HG03135 (cell line): ENCODE data around the gene IDH3B.
"Not testable (repeated sequence)": the region's sequence is repeated elsewhere in the genome, so short reads cannot be mapped to it uniquely, and the experiment has no call there.

Source experiments
- ATAC-seq: cut with Tn5 transposase; IDR thresholded peaks from one replicate; pipeline ENCODE4 v1.9.1; 2021; ENCODE audit warnings: mild to moderate bottlenecking, moderate library complexity; ENCODE audit not compliant: unreplicated experiment

Gene IDH3B

DNA sequence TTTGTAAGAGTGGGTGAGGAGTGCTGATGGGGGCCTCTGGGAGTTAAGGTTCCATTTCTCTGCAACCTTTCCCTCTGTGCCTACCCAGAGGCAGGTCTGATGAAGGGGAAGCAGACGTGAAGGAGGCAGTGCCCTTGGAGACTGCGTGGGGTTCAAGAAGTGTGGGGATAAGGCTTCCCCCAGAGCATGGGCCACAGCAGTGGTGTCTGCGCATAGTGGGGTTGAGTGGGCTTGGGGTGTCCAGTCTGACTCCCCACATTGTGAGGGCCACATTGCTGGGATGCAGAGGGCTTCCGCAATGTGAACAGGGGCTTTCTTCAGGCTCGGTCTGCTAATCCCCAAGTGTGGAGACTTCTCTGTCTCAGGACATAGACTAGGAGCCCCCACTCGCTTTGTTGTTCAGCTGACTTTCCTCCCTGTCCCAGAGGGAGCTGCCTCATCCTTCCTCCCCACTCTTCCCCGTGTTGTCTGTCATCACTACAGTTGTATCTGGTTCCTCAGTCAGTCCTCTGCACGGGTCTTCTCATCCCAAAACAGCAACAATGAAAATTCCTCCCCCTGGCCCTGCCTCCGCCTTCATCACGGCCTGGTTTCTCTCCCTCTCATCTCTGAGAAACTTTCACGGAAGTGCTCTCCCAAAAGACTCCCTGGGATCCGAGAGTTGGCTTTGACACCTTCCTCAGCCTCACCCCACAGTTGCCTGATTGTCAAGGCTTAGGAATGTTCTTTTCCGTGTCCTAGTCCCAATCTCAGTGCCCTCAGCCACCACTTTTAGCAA, 31.4 kb upstream of the IDH3B start:
- ATAC-seq, result no peak

DNA sequence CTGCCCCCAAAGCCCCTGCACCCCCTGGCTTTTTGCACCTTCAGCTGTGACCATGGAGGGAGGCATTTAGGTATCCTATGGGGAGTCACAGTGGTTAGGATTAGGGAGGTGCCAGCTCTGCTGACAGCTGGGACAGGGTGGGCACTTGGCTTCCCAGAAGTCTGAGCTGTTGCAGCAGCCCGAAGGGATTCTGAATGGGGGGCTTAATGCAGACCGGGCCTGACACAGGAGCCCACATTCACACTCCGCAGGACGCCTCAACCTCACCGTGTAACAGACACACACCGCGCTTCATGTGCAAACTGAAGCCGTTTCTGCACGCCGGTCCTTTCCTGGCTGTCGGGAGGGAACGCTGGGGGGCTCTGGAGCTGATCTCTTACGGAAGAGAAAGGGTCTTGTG, 30.5 kb upstream of the IDH3B start:
- no peak for ATAC-seq

DNA sequence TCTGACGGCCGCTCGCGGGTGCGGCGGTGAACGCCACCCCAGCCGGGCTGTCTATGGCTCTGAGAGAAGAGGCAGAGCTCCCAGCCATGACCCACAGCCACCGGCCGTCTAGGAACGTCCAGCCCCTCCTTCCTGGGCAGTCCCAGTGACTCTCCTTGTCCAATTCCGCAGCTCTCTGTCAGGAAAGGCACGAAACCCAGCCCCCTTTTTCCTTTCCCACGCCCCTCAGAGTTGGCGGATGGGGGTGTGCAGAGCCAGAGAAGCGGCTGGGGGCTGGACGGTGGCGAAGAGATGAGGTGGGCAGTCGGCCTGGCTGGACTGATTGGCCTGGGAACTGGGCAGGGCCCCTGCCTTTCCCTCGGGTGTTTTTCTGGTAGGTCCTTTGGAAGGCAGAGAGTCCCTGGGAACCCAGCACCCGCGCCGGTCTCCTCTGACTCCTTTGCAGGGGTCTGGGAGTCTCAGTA, 30.0 kb upstream of the IDH3B start:
- no peak for ATAC-seq

DNA sequence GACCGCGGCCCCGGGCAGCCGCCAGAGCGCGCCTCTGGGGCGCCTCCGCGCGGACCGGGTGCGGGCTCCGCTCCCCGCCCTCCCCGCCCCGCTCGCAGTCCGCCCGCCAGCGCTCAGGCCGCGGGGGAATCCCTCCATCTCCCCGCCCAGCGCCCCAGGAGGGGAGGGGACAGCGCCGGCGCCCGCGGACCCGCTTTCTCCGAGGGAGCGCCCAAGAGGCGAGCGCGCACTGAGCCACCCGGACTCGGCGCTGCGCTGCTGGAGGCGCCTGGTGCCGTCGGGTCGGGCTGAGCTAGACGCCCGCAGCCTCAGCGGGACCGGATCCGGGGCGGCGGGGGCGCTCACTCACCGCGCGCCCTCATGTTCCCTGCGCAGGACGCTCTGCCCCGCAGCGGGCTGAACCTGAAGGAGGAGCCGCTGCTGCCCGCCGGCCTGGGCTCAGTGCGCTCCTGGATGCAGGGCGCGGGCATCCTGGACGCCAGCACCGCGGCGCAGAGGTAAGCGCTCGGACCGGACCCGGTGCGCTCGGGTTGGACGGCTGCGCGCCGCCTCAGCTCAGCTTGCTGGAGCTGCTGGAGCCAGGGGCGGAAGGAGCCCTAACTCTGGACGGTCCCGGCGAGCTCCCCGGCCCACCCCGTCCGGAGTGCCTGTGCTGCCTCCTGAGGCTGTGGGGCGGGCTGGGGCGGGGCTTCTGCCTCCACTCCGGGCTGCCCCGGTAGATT, 29.4 kb upstream of the IDH3B start:
- ATAC-seq, result no peak

DNA sequence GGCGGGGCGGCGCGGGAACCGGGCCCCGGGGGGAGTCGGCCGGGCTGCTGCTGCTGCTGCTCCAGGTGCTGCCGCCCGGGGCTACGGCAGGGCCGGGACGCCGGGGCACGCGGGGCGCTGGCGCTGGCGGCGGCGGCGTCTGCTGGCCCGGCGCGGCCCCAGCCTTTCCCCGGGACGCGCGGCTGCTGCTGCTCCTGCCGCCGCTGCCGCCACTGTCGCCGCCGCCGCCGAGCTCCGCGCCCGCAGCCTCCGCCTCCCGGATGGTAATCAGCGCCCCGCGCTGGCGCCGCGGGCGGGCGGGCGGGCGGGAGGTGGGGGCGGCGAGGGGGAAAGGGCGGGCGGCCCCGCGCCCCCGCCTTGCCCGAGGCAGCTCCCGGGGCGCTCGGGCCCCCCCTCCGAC, 28.9 kb upstream of the IDH3B start:
- ATAC-seq, result no peak

DNA sequence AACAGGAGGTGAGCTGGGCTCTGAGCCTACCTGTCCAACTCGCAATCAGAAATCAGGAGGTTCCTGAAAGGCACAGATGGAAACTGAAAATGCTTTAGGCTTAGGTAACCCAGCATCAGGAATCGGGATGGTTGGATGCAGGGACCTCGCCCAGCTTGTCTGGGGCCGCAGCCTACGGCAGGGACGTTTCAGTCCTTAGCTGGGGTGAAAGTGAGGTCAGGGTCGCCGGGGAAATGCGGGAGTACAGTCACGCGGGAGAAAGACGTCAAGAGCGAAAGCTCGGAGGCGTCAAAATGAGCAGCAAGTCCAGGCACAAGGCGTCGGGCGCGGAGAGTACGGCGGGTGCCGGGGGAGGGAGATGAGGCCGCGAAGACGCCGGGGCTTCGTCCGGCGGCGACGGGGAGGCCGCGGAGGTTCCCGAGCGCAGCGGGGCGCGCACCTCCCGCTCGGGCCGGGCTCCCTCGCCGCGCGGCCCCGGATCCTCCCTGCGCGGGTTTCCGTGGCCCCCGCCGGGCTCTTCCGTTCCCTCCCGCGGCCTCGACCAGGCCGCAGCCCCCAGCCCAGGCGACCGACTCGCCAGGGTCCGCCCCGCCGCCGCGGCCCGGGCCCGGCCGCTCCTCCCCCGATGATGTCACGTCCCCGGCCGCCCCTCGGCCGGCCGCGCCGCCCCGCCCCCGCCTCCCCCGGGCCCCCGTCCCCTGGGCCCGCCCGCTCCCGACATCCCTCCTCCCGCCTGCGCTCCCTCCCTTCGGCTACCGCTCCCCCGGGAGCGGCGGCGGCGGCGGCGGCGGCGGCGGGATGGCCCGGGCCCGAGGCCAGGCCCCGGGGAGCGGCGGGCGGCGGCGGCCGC, 28.2 kb upstream of the IDH3B start, which contains the start of gene EBF4:
TSS of gene EBF4 (plus strand) at position 745 of the 850 bp plus-strand sequence. CDS start 866 bp downstream, outside the sequence.
- no peak for ATAC-seq

DNA sequence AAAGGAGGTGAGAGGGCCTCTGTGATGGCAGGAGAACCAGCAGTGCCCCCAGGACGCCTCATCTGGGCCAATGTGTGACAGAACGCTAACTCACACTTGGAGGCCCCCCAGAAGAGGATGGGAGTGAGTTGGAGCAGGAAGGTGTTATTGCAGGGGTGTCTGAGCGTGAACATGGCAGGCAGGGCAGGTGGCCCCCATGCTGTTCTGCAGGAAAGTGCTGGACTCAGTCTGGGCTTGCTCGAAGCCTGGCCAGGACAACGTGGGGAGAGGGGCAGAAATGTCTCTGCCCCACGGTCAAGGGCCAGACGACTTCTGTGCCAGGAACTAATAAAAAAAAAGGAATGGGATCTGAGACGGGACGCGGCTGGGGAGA, 27.6 kb upstream of the IDH3B start:
- ATAC-seq, result no peak

DNA sequence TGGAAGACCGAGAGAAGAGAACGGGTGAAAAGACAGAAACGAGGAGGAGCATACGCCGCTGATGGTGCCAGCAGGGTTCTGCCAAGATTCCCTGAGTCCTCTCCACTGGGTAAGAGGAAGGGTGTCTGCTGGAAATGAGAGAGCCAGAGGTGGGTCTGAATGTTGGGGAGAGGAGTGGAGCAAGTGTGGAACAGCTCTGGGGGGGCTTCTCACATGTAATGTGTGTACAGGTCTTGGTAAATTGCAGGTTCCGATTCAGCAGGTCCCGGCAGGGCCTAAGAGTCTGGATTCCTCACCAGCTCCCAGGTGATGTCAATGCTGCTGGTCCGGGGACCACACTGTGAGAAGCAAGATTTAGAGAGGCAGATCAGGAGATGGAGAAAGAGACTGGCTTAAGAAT, 27.1 kb upstream of the IDH3B start:
- no peak for ATAC-seq

DNA sequence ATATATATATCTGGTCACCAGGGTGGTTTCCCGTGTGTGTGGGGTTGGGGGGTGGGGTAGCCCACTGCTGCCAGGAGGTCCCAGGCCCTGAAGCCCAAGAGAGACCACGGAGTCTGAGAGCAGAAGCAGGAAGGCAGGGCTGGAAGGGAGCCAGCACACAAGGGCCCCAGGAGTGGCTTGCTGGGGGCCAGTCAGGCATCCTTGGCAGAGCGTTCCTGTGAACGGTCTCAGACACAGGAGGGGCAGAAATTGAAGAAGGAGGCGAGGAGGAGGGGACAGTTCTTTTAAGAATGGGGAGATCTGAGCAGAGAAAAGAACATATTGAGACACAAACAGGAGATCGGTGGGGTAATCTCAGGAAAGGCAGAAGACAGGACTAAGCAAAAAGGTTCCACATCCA, 26.7 kb upstream of the IDH3B start:
- no peak for ATAC-seq

DNA sequence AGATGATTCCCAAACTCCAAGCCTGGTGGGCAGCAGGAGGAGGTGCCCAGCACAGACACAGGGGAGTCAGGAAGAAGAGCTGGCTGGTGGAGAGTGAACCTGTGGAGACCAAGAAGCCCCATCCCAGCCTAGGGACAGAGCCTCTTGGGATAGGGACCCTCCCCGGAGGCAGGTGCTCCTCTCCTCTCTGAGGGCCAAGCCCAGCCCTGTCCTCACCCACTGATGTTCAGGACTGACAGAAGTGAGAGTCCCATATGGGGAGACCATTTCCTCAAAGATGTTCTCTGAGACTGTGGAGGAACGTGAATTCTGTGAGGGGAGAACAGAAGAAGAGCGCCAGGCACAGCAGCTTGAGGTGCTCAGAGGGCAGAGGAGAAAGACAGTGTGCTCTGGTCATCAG, 26.2 kb upstream of the IDH3B start:
- ATAC-seq, result no peak

DNA sequence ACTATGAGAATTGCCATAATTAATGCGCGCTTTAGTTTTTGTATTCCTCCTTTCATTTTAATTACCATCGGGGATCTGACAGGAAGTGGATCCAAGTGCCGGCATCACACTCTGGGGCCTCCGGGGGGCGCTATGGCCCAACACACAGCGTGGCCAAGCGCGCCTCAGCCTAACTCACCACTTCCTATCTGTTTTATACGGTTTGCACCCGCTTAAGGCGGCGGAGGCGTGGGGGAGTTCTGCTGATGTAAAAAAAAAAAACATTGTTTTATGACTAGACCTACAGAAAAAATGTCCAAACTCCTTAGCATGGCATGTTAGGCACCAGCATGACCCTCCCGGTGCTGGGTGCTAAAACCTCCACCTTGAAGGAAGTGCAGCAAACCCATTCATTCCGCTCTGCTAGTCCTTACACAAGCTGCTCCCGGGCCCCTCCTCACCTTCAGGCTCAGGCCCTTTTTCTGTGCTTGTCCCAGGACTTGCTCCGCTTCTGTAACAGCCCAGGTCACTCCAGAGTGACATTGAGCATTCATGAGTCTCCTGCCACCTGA, 24.1 kb upstream of the IDH3B start:
- ATAC-seq, result no peak

DNA sequence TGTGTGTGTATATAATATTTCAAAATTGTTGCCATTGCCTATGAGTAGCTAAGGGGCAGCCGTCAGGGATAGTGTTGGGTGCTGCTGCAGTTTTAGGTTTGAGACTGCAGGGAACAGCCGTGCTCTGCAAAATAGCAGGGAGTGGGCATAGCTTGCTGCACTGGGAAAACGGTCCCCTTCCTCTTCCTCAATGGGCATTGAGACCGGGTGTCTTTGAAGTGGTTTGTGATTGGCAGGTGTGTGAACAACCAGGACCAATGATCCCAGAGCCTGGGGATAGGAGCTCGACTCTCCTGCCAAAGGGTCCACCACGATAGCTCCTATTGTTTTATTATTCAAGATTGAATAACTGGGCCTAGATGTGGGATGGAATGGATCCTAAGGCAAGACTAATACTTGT, 23.5 kb upstream of the IDH3B start:
- ATAC-seq, result no peak

DNA sequence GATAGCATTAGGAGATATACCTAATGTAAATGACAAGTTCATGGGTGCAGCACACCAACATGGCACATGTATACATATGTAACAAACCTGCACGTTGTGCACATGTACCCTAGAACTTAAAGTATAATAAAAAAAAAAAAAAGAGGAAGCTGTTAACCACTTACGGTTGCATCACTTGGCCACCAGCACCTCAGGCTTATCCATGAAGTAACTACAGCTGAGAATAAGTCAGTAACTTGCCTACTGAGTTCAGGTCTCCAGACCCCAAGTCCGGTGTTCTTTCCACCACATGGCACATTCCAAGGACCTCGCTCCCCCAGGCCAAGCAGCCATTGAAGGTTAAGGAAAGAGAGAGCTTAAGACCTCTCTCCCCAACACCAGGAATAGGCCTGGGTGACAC, 20.8 kb upstream of the IDH3B start:
- not testable (repeated sequence) for ATAC-seq

DNA sequence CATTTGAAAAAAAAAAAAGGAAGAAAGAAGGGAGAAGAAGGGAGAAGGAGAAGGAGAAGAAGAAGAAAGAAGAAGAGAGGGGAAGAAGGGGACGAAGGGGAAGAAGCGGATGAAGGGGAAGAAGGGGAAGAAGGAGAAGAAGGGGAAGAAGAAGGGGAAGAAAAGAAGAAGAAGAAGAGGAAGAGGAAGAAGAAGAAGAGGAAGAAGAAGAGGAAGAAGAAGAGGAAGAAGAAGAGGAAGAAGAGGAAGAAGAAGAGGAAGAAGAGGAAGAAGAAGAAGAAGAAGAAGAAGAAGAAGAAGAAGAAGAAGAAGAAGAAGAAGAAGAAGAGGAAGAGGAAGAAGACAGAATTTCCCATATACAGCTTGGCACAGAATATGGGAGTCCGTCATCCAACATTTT, 18.0 kb upstream of the IDH3B start:
- not testable (repeated sequence) for ATAC-seq

DNA sequence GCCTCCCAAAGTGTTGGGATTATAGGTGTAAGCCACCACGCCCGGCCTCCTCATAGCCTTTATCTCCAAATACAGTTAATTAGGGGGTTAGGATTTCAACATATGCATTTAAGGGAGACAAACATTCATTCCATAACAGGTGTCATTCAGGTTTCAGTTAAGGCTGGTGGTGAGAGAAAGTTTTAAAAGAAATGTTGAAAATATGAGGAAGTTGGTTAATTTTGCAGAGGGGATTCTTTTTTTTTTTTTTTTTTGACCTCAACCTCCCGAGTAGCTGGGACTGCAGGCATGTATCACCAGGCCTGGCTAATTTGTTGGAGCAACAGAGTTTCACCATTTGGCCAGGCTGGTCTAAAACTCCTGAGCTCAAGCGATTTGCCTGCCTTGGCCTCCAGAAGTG, 16.0 kb upstream of the IDH3B start:
- no peak for ATAC-seq

DNA sequence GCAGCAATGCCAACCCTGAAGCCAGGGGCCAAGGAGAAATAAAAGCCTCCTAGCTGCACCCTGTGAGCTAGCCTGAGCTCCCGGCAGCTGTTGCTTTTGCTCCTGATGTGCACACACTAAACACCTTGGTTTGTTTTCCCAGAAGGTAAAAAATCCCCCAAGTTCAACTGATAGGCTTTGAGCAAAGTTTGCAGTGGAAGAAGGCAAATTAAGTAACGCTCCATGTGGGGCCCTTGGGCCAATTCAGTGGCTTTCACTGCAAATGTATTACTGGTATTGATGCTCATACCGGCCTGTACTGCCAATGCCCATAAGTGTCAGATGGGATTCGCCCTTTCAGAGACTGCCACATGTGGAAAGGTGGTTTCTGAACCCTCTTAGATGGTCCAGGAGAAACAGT, 9.4 kb upstream of the IDH3B start:
- ATAC-seq, result no peak

DNA sequence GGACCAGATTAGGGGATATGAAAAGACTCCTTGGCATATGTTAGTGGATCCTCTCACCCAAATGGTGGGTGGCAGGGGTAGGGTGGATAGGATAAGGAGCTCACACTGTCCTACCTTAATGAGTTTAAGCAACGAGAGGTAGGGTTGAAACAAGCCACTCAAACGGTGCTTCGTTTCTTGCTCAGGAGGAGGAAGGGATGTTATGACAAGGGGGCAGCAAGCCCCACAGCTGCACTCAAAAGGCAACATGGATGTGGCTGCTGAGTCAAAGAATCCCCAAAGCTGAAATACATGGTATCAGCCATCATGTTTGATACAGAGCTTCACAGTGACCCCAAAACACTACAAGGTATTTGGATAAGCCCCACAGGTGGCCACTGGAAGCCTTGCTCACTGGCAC, 8.4 kb upstream of the IDH3B start:
- no peak for ATAC-seq

DNA sequence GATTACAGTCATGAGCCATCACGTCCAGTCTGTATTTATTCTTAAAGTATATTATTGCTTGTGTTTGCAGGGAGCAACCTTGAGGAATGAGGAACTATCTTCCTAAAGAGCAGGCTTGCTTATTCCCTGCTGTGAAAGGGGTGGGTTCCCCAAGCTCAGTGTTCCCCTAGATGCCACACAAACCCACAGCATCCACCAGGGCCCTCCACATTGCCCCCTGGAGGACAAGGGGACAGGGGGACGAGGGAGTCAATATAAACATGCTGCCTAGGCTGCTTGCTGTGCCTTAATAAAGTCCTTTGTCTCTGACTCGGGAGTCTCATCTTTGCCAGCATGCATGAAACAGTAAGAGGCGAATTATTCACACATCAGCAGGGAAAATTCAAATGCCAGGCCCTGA, 8.0 kb upstream of the IDH3B start:
- no peak for ATAC-seq

DNA sequence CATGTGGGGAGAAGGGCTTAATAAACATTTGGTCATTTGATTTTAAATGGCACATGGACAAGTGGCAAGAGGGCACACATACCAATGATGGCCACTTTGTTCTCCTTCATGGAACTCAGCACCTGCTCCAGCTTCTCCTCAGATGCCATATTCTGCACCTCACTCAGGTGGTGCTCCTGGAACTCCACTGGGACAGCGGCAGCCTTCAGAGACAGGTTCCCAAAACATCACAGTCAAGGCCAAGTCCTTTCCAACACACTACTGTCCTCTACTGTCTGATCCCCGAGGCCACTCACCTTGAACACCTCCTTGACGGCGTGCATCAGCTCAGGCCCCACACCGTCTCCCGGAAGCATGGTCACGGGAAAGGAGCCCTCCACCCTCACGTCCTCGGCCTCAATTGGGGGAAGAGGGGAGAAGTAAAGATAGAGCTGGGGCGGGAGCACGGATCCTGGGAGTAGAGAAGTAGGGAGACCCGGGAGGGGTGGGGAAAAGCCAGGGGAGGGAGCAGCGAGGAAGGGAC, 591 bp downstream of the IDH3B start:
- ATAC-seq, result no peak

DNA sequence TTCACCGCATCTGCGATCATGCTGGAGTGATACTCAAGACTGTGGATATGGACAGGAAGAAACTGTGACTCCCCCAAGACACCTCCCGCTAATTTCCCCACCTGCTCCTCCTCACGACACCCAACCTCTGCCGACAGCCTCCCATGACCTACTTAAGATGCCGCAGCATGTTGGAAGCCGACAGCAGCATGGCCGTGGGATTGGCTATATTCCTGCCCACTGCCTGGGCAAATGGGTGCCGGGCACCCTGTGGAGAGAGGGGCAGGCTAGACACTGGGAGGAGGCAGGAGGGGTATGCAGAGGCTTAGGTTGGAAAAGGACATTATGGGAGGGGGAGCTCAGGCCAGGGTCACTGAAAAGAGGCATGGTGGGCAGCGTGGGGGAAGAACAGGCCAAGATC, 4.5 kb downstream of the IDH3B start:
- no peak for ATAC-seq
